Measurements from ENCODE around the gene CDKAL1.

DNA sequence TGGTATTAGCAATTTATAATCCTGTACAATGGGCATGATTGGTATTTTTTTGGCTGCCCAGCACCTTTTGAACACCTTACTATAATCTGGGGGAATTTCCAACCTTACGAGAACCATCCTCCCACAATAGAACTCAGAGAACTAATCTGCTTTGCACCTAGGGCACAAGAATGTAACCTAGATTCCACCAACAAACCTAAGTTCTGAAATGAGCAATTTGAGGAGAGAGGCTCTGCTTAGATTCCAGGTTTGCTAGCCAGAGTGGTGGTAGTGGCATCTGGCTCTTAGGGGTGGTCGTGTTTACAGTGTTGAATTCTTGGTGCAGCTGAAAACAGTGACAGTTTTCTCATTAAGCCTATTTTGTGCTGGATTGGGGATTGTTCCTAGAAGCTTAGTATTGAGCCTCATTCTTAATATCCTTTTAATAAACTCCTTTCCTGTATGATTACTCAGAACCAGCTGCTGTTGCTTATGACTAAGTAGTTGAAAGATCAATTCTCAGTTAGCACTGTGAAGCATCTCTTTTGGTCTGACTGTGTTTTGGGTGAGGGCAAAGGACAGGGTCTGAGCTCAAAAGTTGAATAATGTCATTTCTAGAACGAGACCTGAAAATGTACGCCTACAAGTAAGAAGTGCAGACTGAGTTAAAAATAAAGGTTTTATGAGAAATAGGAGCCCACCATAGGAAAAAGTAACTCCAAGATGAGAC, 385.6 kb downstream of the CDKAL1 start:
- TF ChIP-seq, protein P1, sequence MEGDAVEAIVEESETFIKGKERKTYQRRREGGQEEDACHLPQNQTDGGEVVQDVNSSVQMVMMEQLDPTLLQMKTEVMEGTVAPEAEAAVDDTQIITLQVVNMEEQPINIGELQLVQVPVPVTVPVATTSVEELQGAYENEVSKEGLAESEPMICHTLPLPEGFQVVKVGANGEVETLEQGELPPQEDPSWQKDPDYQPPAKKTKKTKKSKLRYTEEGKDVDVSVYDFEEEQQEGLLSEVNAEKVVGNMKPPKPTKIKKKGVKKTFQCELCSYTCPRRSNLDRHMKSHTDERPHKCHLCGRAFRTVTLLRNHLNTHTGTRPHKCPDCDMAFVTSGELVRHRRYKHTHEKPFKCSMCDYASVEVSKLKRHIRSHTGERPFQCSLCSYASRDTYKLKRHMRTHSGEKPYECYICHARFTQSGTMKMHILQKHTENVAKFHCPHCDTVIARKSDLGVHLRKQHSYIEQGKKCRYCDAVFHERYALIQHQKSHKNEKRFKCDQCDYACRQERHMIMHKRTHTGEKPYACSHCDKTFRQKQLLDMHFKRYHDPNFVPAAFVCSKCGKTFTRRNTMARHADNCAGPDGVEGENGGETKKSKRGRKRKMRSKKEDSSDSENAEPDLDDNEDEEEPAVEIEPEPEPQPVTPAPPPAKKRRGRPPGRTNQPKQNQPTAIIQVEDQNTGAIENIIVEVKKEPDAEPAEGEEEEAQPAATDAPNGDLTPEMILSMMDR (conservative IDR thresholded peaks at IDR 0.05; ENCODE audit: low read length) = no peak
- TF ChIP-seq EZH2phosphoT487 (IDR thresholded peaks at IDR 0.05; ENCODE audit: borderline replicate concordance) = no peak
